Measurements from ENCODE around the gene PCDH15. TPM values are rescaled to one million over a fixed set of nuclear protein-coding genes. Genes with fewer than 3 reads are reported as not detected.
"Not testable (repeated sequence)": the region's sequence is repeated elsewhere in the genome, so short reads cannot be mapped to it uniquely, and the experiment has no call there.

Gene PCDH15
- total RNA-seq, 2 experiments from 2014 or later: not detected

- no peak overlapping the region for H3K4me3 Mint-ChIP-seq
- no peaks in the 10 kb centered on the region for H3K4me1 Mint-ChIP-seq
- no peaks in the 10 kb centered on the region for H3K9me3 Mint-ChIP-seq
- H3K36me3 Mint-ChIP-seq: no peaks in the 10 kb centered on the region
- POLR2A ChIA-PET: no interaction called here
- H3K27ac Mint-ChIP-seq: no peak overlapping the region
- no peak for DNase-seq
- H3K27me3 Mint-ChIP-seq: no peaks in the 10 kb centered on the region
- no peak for ATAC-seq (ENCODE audit: low read depth)
Observed at GRCh38 chr10:54585572-54585971, 215.5 kb downstream of the PCDH15 start.

- Mint-ChIP-seq H3K27ac (no peak overlapping the region), H3K36me3 (no peaks in the 10 kb centered on the region), H3K9me3 (no peaks in the 10 kb centered on the region), H3K27me3 (no peaks in the 10 kb centered on the region), H3K4me3 (no peak overlapping the region), H3K4me1 (no peaks in the 10 kb centered on the region)
- DNase-seq: no peak
- POLR2A ChIA-PET: no interaction called here
- no peak for ATAC-seq (ENCODE audit: low read depth)
Observed at GRCh38 chr10:54577682-54578081, 223.3 kb downstream of the PCDH15 start.

- Mint-ChIP-seq H3K9me3 (no peaks in the 10 kb centered on the region), H3K27me3 (no peaks in the 10 kb centered on the region), H3K4me1 (no peaks in the 10 kb centered on the region), H3K27ac (no peak overlapping the region), H3K36me3 (no peaks in the 10 kb centered on the region), H3K4me3 (no peak overlapping the region)
- POLR2A ChIA-PET: interaction anchor here (0.5 kb wide), 1 partner anchor 20 kb away, joined by 3 read pairs; no protein-coding TSS in a partner anchor
- no peak for DNase-seq
- ATAC-seq (ENCODE audit: low read depth): no peak
Observed at GRCh38 chr10:54576541-54576940, 224.5 kb downstream of the PCDH15 start.

GRCh38 chr10:54559498-54559897 lies 241.5 kb downstream of the PCDH15 start:
- Mint-ChIP-seq H3K4me1 (no peaks in the 10 kb centered on the region), H3K27me3 (no peaks in the 10 kb centered on the region), H3K4me3 (no peak overlapping the region), H3K9me3 (no peaks in the 10 kb centered on the region), H3K27ac (no peak overlapping the region), H3K36me3 (no peaks in the 10 kb centered on the region)
- POLR2A ChIA-PET: no interaction called here
- no peak for DNase-seq
- ATAC-seq (ENCODE audit: low read depth): no peak

- Mint-ChIP-seq H3K9me3 (no peaks in the 10 kb centered on the region), H3K4me1 (no peaks in the 10 kb centered on the region), H3K27me3 (no peaks in the 10 kb centered on the region), H3K27ac (no peak overlapping the region), H3K4me3 (no peak overlapping the region), H3K36me3 (no peaks in the 10 kb centered on the region)
- ATAC-seq (ENCODE audit: low read depth): no peak
- POLR2A ChIA-PET: no interaction called here
- no peak for DNase-seq
Observed at GRCh38 chr10:54554028-54554427, 247.0 kb downstream of the PCDH15 start.

- DNase-seq (no peak), ATAC-seq (ENCODE audit: low read depth) (no peak)
- Mint-ChIP-seq H3K36me3 (no peaks in the 10 kb centered on the region), H3K27ac (no peak overlapping the region), H3K4me3 (no peak overlapping the region), H3K4me1 (no peaks in the 10 kb centered on the region), H3K9me3 (no peaks in the 10 kb centered on the region), H3K27me3 (no peaks in the 10 kb centered on the region)
- POLR2A ChIA-PET: no interaction called here
Observed at GRCh38 chr10:54550016-54550415, 251.0 kb downstream of the PCDH15 start.

GRCh38 chr10:54531296-54531695 lies 269.7 kb downstream of the PCDH15 start:
- peaks cover 4% of the 10 kb centered on the region for H3K9me3 Mint-ChIP-seq
- POLR2A ChIA-PET: no interaction called here
- ATAC-seq (ENCODE audit: low read depth) (no peak), DNase-seq (no peak)
- H3K27ac Mint-ChIP-seq: no peak overlapping the region
- H3K36me3 Mint-ChIP-seq: no peaks in the 10 kb centered on the region
- H3K4me3 Mint-ChIP-seq: no peak overlapping the region
- no peaks in the 10 kb centered on the region for H3K27me3 Mint-ChIP-seq
- H3K4me1 Mint-ChIP-seq: no peaks in the 10 kb centered on the region

GRCh38 chr10:54530299-54530698 lies 270.7 kb downstream of the PCDH15 start:
- no peak for ATAC-seq (ENCODE audit: low read depth)
- no peak overlapping the region for H3K4me3 Mint-ChIP-seq
- DNase-seq: no peak
- H3K27me3 Mint-ChIP-seq: no peaks in the 10 kb centered on the region
- no peaks in the 10 kb centered on the region for H3K4me1 Mint-ChIP-seq
- no peaks in the 10 kb centered on the region for H3K36me3 Mint-ChIP-seq
- no peak overlapping the region for H3K27ac Mint-ChIP-seq
- POLR2A ChIA-PET: no interaction called here
- peaks cover 4% of the 10 kb centered on the region for H3K9me3 Mint-ChIP-seq

GRCh38 chr10:54525816-54526215 lies 275.2 kb downstream of the PCDH15 start:
- no peak overlapping the region for H3K4me3 Mint-ChIP-seq
- peaks cover 6% of the 10 kb centered on the region for H3K9me3 Mint-ChIP-seq
- H3K4me1 Mint-ChIP-seq: no peaks in the 10 kb centered on the region
- no peak for DNase-seq
- POLR2A ChIA-PET: no interaction called here
- no peaks in the 10 kb centered on the region for H3K27me3 Mint-ChIP-seq
- no peak overlapping the region for H3K27ac Mint-ChIP-seq
- no peaks in the 10 kb centered on the region for H3K36me3 Mint-ChIP-seq
- ATAC-seq (ENCODE audit: low read depth): no peak

GRCh38 chr10:54515244-54515643 lies 285.8 kb downstream of the PCDH15 start:
- not testable (repeated sequence) for H3K9me3 Mint-ChIP-seq; ATAC-seq (ENCODE audit: low read depth)

GRCh38 chr10:54503863-54504262 lies 297.2 kb downstream of the PCDH15 start:
- no peaks in the 10 kb centered on the region for H3K27me3 Mint-ChIP-seq
- peaks cover 2% of the 10 kb centered on the region for H3K9me3 Mint-ChIP-seq
- H3K4me3 Mint-ChIP-seq: no peak overlapping the region
- no peaks in the 10 kb centered on the region for H3K36me3 Mint-ChIP-seq
- POLR2A ChIA-PET: no interaction called here
- ATAC-seq (ENCODE audit: low read depth) (no peak), DNase-seq (no peak)
- H3K4me1 Mint-ChIP-seq: no peaks in the 10 kb centered on the region
- H3K27ac Mint-ChIP-seq: no peak overlapping the region

More at GRCh38 chr10:54515244-54515643, 285.8 kb downstream of the PCDH15 start:
- DNase-seq, H3K27me3 Mint-ChIP-seq, H3K27ac Mint-ChIP-seq, H3K36me3 Mint-ChIP-seq, H3K4me3 Mint-ChIP-seq, H3K4me1 Mint-ChIP-seq, POLR2A ChIA-PET: not testable (repeated sequence)

GRCh38 chr10:54501929-54502328 lies 299.1 kb downstream of the PCDH15 start:
- Mint-ChIP-seq H3K4me3 (no peak overlapping the region), H3K4me1 (no peaks in the 10 kb centered on the region), H3K27ac (no peak overlapping the region), H3K9me3 (peaks cover 2% of the 10 kb centered on the region), H3K27me3 (no peaks in the 10 kb centered on the region), H3K36me3 (no peaks in the 10 kb centered on the region)
- DNase-seq (no peak), ATAC-seq (ENCODE audit: low read depth) (no peak)
- POLR2A ChIA-PET: no interaction called here

GRCh38 chr10:54496852-54497251 lies 304.2 kb downstream of the PCDH15 start:
- ATAC-seq (ENCODE audit: low read depth) (no peak), DNase-seq (no peak)
- Mint-ChIP-seq H3K27ac (no peak overlapping the region), H3K4me3 (no peak overlapping the region), H3K4me1 (no peaks in the 10 kb centered on the region), H3K9me3 (peaks cover 3% of the 10 kb centered on the region), H3K27me3 (no peaks in the 10 kb centered on the region), H3K36me3 (no peaks in the 10 kb centered on the region)
- POLR2A ChIA-PET: no interaction called here

- DNase-seq (no peak), ATAC-seq (ENCODE audit: low read depth) (no peak)
- H3K9me3 Mint-ChIP-seq: peaks cover 1% of the 10 kb centered on the region
- no peak overlapping the region for H3K4me3 Mint-ChIP-seq
- H3K36me3 Mint-ChIP-seq: no peaks in the 10 kb centered on the region
- H3K4me1 Mint-ChIP-seq: no peaks in the 10 kb centered on the region
- POLR2A ChIA-PET: no interaction called here
- no peaks in the 10 kb centered on the region for H3K27me3 Mint-ChIP-seq
- no peak overlapping the region for H3K27ac Mint-ChIP-seq
Observed at GRCh38 chr10:54487743-54488142, 313.3 kb downstream of the PCDH15 start.

- POLR2A ChIA-PET: no interaction called here
- Mint-ChIP-seq H3K36me3 (no peaks in the 10 kb centered on the region), H3K27ac (no peak overlapping the region), H3K4me3 (no peak overlapping the region), H3K27me3 (no peaks in the 10 kb centered on the region), H3K4me1 (no peaks in the 10 kb centered on the region), H3K9me3 (peaks cover 3% of the 10 kb centered on the region)
- no peak for ATAC-seq (ENCODE audit: low read depth)
- no peak for DNase-seq
Observed at GRCh38 chr10:54485971-54486370, 315.1 kb downstream of the PCDH15 start.

Data from activated naive CD8-positive, alpha-beta T cell treated with anti-CD3 and anti-CD28 coated beads, Interleukin-2, amount 10 ng/mL, durations not matched to agents 7 days and 5 days (primary cell).